Activated CD8-positive, alpha-beta memory T cell treated with anti-CD3 and anti-CD28 coated beads, Interleukin-2, amount 50 U/mL, for 24 hours (primary cell): ENCODE results near the gene NHSL2.

Experiments used
- DNase-seq: peaks from one replicate; pipeline ENCODE4 v3.0.0-alpha.2; 2020; ENCODE audit errors: extremely low read depth

The NHSL2 gene

GRCh38 chrX:71990518-71990917 is 79.9 kb downstream of the NHSL2 start:
- DNase-seq = no peak

- DNase-seq = no peak
These were observed 80.5 kb downstream of the NHSL2 start for GRCh38 chrX:71991164-71991563.

- no peak for DNase-seq
These were observed 82.1 kb downstream of the NHSL2 start for GRCh38 chrX:71992711-71993110.

DNA sequence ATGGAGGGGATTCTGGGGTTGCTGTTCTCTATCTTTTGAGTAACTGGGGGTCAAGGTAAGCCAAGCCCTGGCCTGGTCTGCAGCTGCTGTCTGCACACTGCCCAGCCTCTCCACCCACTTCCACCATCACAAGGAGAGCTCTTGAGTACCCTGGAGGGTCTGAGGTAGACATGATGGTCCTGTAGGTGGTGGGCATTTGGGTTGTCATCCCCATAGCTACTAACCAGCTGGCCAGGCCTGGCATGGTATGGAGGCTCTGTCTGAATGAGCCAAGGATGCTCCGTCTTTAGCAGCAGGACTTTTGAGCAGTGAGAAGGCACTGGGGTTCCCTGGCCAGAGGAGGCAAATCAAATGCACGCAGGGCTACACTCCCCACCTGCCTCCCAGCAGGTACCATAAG is 82.7 kb downstream of the NHSL2 start:
- DNase-seq = no peak

DNA sequence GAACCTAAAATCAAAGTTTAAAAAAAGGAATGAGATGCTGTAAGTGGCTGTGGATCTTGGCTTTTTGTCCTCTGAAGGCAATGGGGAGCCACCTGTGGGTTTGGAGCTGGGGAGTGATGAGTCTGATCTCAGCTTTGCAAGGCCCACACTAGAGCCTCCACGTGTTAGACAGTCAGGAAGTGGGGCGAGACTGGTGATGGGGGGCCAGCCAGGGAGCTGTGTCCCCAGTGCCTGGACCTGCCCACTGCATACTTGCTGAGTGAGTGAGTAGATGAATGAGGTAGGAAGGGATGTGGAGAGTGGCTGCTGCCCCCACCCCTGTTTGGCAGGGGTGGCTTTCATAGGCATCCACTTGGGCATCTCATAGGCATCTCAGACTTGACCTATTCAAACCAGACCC is 84.0 kb downstream of the NHSL2 start:
- no peak for DNase-seq

DNA sequence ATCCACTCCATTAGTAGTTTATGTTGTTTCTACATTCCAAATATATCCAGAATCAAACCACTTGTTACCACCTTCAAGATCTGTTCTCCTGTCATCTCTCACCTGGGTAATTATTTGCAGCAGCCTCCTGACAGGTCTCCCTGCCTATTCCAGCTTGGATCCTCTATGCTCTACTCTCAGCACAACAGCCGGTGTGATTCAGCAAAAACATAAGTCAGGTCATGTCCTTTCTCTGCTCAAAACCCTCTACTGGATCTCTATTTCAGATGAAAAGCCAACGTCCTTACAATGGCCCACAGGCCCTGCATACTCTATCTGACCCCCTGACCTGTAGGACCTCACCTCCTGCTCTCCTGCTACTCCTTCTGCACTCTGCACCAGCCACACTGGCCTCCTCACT is 84.5 kb downstream of the NHSL2 start:
- DNase-seq = no peak

- no peak for DNase-seq
These were observed 85.5 kb downstream of the NHSL2 start for GRCh38 chrX:71996136-71996535.

- no peak for DNase-seq
These were observed 86.2 kb downstream of the NHSL2 start for GRCh38 chrX:71996826-71997225.

DNA sequence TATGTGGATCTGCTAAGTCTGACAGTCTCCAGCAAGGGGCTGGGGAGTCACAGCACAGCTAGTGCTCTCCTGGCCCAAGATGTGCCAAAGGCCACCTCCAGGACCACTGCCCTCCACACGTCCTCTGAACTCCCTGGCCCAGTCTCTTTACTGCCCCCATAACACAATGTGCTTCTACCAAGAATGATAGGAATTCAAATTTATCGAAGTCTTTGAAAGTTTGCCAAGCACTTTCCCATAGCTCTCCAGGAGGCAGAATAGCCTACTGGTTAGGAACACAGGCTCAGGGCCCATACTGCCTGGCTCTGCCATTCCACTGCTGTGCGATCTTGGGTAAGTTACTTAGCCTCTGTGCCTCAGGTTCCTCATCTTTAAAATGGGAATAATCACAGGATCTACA is 86.7 kb downstream of the NHSL2 start:
- no peak for DNase-seq

GRCh38 chrX:71998836-71999509 is 88.3 kb downstream of the NHSL2 start:
- DNase-seq = no peak

- no peak for DNase-seq
These were observed 88.9 kb downstream of the NHSL2 start for GRCh38 chrX:71999535-71999934.

GRCh38 chrX:72001471-72001870 is 90.8 kb downstream of the NHSL2 start:
- no peak for DNase-seq

DNA sequence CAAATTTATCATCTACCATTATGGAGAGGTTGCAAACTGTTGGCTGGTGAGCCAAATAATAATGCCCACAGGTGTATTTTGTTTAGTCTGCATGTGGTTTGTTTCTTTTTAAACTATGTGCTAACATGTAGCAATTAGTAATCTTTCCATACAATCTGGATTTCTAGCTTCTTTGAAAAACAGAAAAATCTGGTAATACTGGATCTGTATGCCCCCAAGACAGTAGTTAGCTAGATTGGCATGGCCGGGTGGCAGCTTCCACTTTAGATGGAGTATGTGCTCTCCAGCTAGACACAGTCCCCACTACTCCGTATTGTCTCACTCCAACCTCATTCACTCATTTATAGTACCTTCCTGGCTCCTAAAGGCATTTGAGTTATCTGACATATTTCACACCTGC is 91.3 kb downstream of the NHSL2 start:
- no peak for DNase-seq

- DNase-seq = no peak
These were observed 92.2 kb downstream of the NHSL2 start for GRCh38 chrX:72002875-72003274.

DNA sequence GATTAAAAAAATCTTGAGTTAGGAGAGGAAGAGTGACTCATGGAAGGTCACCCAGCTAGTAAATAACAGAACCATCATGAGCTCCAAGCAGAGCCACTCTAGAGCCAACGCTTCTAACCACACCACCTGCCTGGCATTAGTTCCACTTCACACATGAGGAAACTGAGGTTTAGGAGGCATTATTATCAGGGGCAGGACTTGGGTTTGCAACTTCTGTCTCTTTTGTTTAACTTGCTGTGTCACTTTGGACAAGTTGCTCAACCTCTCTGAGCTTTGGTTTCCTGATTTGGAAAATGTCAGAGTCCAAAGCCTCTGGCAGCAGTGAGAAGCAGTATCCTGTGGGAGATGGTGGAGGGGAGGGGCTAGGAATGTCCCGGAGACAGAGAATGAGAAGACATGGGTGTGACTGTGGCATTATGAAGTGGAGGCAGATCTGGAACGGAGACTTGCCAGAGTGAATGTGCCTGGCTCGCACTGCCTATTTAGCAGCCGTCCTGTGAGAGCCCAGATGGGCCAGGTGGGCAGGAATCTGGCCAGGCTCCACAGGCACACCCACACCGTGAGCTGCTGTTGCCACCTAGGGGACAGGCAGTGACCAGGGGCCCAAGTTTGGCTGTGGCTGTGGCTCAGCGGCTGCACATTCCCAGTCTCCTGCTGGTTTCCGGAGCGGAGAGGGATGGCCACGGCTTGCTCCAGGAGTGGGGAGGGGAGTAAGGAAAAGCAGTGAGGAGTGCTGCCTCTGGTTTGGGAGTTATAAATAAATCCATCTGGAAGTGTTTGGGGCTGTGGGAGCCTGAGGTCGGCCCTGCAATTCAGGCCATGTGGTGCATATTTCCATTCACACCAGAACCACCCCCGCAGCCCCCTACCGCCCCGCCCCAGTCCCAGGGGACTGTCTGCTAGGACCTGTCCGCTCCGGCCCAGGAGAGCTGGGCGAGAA is 93.4 kb downstream of the NHSL2 start:
- no peak for DNase-seq

DNA sequence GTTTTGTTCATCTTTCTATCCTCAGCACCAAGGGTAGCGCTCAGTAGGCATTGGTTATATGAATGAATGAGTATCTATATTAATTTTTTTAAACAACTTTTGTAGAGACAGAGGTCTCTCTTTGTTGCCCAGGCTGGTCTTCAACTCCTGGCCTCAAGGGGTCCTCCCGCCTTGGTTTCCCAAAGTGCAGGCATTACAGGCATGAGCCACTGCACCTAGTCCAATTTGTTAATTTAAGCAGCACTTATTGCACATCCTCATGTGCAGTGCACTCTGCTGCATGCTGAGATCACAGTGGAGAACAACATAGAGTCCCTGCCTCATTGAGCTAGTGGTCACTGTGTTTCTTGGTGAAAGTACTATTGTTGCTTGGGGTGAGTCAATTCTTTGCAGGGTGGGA is 94.4 kb downstream of the NHSL2 start:
- DNase-seq = no peak

DNA sequence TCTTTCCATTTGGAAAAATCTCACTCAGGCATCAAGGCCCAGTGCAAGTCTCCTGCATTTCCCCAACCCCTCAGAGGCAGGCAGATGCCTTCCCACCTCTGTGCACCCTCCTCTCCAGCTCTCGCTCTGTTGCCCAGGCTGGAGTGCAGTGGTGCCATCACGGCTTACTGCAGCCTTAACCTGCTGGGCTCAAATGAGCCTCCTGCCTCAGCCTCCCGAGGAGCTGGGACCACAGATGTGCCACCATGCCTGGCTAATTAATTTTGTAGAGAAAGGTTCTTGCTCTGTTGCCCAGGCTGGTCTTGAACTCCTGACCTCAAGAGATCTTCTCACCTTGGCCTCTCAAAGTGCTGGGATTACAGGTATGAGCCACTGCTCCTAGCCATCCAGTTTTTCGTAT is 95.8 kb downstream of the NHSL2 start:
- DNase-seq = no peak

DNA sequence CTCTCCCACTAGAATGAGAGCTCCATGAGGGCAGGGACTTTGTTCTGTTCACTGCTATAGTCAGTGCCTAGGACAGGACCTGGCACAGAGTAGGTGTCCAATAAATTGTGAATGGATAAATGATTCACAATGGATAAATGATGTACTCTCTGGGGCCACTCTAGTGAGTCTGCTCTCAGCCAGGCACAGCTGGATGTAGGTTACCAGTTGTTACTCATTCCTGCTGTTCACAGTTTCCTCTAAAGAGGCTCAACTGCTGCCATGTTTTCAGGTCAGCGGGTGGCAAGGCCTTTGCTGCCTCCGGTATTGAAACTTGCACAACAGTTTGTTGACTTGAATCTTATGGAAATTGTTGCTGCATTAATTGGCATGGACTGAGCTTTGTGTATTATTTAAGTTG is 99.1 kb downstream of the NHSL2 start:
- no peak for DNase-seq

- no peak for DNase-seq
These were observed 101.1 kb downstream of the NHSL2 start for GRCh38 chrX:72011734-72012133.

- no peak for DNase-seq
These were observed 104.7 kb downstream of the NHSL2 start for GRCh38 chrX:72015383-72015782.

DNA sequence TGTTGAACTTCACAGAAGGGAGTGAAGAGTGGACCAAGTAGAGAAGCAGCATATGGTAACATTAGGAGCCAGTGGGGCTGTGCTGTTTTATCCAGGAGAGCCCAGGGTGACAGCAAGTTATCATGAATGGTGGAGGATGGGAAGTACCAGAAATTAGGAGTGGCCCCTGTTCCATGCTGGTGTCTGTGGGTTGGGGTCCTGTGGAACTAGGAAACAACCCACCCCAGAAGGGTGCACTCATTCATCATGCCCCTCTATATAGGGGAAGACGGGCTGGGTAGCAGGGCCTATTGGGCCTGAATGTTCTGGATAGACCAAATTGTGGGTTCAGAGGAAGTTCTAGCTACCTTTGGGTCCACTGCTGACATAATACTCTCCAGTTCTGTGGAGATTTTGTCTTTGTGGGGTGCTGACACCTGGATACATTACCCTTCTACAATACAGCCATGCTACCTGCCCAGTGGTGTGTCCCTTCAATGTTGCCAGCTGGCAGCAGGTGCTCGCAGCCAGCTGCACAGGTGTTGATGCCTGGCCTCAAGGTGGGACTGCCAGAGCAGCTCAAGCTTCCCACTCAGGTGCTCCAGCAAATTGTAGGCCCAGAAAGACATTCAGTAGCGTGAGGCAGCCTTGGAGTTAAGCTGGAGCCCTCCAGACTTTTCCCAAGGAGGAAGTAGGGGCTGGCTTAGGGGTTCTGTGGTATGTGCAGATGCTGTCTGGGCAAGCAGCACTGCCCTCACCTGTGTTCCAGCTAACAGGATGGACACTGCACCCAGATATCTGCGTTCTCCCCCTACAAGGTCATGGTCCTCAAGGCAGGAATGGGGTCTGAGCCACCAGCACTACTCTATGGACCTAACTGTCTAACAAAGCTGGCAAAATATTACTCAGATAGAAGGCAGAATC is 106.5 kb downstream of the NHSL2 start:
- no peak for DNase-seq
